ENCODE results near the gene APOM.

APOM gene

DNA sequence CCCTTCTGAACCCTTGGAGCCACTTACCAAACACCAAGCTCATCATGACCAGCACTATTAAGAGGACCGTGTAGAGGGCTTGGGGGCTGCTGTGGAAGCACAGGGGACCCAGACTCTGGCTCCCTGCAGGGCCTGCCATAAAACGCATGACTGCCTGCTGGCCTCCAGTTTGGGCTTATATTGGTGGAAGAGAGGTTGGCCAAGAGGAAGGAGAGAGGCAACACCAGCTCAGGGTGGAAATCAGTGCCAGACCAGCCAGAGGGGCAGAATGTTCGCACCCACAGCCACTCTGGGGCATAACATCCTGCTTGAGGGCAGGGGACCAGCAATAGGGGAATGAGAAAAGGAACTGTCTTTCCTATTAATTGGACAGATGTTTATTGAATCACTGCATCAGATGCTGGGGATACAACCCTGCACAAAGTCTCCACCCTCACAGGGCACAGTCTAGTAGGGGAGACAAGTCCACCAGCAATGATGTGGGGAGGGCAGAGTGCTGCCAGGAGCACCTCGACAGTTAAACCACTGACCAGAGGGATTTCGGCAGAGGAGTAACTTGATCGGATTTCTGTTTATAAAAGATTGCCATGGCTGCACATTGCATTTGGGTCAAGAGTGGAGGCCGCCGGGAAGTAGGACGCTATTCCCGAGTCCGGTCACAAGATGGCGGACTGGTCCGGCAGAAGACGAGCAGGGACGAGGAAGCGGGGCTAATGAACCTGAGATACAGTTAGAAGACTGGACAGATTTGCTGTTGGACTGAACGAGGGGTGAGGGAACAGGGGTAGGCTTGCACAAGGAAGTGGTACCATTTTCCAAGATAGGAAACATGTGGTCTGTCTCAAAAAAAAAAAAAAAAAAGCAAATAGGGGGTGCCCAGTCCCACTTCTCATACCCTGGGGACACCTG is 24.8 kb downstream of the APOM start, which contains the start of gene LY6G5C:
Gene LY6G5C, minus strand, starts transcription at position 842 of the 909 bp plus-strand sequence. Its CDS starts 694 bp downstream, at position 148.
- peak; percentile 88 for DNase-seq (ENCODE audit: low read depth)

DNA sequence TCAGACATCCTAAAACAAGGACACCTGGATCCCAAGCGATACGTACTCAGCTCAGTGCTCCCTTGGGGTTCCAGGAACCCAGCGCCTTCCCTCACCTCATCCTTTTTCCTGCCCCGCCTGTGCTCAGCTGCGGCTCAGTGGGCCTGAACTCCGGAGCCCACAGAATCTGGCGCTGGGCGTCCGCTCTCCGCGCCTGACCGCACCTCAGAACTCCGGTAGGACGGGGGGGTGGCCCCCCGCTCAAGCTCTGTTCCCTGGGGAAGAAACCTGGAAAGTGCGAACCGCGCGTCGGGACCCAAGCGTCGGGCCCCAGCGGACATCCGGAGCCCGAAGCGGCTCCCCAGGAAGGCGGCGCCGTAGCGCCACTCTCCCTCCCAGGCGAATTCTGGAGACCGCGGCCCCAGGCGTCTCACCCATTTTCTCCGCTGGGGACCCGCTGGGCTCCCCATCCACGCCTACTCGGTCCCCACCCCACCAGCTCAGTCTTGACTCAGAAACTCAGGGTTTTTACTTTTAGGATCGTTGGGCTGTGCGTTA is 25.5 kb downstream of the APOM start:
- peak; percentile 60 for DNase-seq (ENCODE audit: low read depth)

DNA sequence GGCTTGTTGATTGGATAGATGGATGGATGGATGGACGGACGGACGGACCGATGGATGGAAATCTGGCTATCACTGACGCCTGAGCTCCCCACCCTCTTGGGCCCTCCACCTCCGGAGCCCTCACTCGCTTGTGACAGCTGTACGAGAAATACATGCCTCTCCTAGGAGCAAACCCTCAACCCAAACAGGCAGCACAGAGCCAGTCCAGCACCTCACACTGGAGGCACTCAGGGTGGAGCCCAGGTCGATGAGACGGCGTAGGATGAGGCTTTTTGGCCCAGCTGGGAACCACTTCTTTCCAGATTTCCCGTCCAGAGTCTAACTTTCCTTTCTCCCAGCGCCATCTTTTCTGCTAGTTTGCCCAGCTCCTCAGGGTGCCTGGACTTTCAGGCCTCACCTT is 27.9 kb downstream of the APOM start:
- no peak for DNase-seq (ENCODE audit: low read depth)

DNA sequence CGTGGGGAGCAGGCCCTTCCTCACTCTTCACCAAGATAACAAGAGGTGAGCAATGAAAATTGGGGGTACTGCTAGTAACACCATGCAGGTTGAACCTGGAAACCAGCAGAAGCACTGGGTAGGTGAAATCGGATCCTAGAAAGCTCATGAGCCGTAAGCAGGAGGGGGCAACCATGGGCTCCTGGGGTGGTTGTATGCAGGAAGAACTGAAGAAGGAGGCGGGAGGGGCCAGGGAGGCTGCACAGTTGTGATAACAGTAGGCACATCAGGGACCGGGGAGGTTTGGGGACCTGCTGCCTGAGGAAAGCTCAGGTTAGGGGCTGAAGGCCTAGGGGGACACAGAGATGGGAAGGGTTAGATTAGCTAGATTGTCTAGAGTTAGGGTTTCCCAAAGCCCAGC is 30.8 kb downstream of the APOM start:
- DNase-seq (ENCODE audit: low read depth) = no peak

DNA sequence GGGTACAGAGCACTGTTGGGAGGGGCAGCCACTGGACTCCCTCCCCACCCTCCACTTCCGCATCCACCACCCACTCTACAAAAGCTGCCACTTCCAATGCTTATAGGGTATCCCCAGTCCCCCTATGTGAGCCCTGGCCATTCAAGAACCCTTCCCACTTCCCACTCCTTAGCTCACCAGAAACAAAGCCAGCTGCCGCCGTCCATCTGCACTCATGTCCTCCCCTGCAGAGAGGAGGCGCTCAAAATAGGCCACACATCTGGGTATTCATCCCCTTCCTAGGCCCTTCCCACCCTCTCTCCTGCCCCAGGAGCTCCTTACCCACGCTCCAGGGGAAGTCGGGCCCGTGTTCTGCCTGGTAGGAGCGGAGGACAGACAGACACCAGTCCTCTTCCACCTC is 31.6 kb downstream of the APOM start:
- DNase-seq (ENCODE audit: low read depth) = no peak

DNA sequence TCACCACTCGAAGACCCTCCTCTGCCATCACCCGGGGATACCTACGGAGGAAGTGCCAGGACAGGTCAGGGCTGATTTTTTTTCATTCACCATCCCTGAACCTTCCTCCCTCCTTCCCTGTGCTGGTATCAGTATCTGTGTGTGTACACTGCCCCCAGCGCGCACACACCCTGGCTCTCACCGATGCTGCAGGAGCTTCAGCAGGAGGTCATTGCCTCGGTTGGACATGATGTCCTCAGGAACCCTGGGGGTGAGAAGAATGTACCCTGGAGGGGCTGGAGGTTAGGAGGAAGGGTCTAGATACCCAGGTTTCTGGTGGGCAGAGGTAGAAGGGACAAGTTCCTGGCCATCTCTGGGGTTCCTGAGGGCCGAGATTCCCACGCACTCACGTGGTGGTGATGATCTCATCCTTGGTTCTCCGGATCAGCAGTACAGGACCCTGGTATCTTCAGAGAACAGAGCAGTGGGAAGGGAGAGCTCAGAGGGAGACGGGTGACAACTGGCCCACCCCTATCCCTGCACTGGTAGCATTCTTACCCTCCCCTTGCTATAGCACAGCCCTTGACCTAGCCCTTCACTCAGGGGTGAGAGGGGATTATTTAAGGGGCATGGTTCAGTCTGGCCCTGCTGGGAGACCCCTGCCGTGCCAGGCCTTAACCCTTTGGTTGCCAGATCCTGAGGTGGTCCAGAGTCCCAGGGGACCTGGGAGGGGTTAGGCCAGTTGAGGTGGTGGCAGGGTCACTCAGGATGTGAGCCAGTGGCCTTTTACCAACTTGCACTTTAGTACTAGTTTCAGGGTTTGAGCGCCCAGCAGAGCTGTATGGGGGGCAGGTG is 32.4 kb downstream of the APOM start:
- no peak for DNase-seq (ENCODE audit: low read depth)

DNA sequence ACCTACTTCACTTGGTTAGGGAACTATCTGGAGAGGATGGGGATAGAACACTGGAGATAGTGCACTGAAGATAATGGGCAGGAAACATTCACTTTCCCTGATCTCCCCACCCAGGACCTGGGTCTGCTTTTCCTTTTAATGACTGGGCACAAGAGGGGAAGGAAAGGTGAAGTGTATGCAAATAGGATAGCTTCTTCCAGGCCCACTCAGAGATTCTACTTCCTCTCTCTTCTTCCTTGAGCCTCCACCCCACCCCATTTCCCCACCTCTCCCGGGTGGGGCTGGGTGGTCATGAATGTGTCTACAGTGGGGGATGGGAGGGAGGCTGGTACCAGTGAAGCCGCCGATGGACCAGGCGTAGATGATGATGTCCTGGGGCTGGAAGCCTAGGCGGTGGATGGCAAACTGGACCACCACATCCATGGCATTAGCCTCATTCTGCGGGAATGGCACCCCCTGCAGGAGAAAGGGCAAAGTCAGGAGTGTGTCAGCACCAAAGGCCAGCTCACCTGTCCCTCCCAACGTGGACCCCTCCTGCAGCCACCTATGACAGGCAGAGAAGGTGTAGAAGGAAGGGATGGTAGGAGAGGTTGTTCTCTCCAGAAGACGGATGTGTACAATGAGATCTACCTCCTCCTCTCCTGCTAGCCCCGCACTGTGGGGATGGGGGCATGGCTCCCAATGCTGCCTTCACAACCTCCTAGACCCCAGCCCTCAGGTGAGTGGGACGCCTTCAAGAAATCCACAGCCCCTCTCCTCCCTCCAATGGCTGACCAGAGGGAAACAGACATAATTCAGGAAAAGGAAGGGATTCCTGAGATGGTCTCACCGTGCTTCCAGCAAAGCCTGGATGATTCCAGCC is 33.8 kb downstream of the APOM start:
- no peak for DNase-seq (ENCODE audit: low read depth)

DNA sequence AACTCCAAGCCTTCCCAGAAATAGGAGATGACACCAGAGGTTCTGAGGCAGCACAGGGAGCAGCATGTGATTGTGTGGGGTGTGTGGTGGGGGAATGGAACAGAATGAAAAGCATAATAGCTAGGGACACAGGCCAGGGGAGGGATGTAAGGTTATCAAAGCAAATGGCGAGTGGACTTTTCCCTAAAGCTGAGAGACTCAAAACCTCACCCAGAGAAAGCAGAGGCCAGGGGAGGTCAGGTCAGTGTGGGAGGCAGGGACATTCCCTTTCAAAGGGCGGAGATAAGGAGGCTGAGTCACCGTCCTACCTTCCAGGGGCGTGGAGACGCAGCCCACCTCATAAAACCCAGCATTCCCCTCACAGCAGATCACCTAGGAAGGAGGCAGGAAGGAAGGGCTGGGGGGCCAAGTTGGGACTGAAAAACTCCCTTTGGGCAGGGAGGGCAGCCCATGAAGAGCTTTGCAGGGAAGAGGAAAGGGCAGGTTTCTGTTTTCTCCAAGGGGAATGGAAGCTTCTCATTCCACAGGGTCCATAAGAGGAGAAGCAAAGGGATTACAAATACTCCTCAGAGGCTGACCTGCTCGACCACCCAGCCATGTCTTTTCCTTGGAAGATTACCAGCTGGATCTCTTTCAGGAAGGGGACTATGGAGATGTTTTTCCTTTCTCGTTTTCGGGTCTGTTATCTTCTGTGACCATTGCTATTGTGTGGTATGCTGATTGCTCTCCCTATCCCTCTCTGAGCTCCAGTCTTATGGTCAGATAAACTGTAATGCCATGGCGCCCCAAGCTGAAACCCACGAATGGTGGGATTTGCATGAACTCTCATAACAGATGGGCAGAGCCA is 34.8 kb downstream of the APOM start:
- DNase-seq (ENCODE audit: low read depth) = no peak

DNA sequence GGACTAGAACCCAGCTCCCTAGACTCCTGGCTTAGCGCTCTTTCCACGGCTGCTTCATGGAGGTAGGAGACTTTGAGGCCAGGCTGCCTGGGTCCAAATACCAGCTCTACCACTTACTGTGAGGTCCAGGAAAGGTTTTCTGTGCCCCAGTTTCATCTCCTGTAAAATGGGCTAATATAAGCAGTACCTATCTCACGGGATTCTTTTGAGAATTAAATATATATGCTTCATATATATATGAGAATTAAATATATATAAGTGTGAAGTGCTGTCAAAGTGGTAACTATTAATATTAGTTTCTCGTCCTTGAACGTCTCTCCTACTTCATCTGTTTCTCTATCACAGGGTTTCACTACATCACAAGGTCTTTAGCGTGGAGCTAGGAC is 35.4 kb downstream of the APOM start:
- no peak for DNase-seq (ENCODE audit: low read depth)

DNA sequence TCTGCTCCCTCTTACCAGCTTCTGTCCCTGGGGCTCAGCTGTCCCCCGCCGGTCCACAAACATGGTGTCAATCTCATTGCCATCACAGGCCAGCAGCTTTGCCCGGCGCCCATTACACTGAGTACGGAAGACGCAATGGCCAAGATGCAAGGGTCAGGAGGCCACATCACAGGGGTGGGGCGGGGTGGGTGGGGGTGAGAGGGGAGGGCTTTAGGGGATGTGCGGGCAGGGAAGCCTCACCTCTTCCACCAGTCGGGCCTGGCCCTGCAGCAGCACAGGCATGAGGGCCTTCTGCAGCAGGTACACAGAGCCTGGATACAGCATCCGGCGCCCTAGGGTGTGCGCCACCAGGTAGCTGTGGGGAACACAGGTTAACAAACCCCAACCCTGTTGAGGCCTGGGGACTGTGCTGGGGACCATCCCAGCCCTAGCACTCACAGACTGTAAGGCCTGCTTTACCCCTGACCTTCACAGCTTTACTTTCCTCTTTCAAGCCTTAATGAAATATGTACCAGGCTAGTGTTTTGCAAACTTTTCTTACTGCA is 35.9 kb downstream of the APOM start:
- DNase-seq (ENCODE audit: low read depth) = no peak

DNA sequence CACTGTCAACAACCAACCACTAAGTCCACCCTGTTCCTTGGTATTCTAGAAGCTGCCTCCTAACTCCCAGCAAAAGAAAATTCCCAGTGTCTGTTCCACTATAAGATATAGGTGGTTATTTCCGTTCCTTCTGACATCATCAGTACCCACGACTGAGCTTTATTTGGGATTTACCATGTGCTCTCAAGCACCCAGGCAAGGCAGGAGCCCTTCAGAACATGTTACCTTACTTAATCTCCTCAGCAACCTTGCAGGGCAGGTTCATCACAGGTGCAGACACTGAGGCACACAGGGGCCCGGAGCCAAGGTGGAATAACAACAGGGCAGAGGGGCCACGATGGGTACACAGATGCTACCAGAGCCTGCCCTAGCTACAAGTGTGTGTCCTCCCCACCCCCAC is 36.7 kb downstream of the APOM start:
- no peak for DNase-seq (ENCODE audit: low read depth)

DNA sequence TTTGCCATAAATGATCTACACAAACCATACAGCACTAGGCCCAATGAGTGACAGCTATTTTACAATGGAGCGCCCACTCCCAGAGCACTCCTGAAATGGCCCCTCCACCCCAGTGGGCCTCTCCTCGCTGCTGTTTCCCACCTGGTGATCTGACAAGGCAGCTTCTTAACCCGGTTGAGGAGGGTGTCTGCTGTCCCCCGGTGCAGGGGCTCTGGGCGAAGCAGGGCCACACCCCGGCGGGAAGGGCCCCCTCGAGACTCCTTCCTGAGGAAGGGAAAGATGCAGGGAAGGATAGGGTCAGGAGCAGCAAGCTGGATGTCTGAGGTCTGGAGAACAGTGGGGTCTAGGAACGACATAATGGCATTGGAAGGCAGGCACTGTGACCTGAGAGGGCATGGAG is 37.2 kb downstream of the APOM start:
- no peak for DNase-seq (ENCODE audit: low read depth)

DNA sequence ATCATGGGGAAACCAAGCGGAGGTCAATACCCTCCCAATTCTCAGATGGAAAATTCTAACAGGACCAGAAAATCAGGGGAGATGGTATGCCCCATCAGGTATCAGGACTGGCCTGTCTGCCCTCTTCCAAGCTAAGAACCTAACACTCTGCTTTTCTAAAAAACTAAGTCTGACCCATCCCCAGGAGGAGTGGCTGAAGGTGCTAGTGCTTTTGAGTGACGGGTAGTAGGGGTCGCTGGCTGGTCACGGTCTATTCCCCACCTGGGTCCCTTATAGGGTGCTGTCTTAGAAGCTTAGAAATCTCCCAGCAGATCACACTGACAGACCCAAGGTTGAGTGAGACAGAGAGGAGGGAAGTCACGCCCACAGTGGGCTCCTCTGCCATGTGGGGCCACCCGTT is 37.8 kb downstream of the APOM start:
- no peak for DNase-seq (ENCODE audit: low read depth)

DNA sequence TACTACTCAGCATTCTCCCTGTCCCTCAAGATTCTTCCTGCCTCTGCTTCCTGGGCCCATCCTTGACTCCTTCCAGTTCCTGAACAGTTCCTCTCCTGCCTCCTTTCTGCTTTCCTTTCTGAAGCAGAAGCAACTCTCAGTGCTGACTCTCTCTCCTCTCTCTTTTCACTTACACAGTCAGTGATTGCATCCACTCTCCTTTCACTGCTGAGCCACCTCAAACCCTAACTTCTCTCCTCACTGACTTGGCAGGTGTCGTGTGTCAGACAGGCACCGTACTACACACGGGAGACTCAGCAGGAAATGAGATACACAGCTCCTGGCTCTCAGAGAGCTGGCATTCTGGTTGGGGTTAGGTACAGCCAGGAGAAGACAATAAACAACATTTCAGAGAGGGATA is 41.9 kb downstream of the APOM start:
- no peak for DNase-seq (ENCODE audit: low read depth)

DNA sequence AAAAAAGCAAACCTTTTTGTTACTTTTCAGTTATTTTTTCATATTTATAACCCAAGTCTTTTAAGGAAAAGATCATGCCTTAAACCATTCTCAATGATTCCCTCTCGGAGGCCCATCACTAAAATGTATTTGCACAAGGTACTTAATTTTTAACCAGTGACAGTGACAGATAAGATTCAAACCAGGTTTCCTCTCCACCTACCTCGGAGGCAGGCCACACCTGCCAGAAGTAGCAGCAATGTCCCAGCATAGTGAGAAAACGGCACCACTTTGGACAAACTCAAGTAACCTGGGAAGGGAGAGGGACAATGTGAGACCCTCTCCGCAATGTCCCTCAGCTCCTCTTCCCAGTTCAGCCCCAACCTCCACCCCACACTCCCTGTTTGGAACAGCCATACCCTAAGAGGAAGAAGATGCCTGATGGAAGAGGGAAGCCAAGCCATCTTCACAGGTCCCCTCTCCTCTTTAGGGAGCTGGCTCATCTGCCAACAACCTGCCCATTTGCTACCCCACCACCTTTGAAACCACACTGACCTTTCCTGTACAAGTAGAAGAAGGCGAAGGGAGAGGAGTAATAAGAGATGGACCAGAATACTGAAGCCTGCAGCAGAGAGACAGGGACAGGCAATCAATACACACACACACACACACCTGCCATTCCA is 45.2 kb downstream of the APOM start:
- DNase-seq (ENCODE audit: low read depth) = no peak

DNA sequence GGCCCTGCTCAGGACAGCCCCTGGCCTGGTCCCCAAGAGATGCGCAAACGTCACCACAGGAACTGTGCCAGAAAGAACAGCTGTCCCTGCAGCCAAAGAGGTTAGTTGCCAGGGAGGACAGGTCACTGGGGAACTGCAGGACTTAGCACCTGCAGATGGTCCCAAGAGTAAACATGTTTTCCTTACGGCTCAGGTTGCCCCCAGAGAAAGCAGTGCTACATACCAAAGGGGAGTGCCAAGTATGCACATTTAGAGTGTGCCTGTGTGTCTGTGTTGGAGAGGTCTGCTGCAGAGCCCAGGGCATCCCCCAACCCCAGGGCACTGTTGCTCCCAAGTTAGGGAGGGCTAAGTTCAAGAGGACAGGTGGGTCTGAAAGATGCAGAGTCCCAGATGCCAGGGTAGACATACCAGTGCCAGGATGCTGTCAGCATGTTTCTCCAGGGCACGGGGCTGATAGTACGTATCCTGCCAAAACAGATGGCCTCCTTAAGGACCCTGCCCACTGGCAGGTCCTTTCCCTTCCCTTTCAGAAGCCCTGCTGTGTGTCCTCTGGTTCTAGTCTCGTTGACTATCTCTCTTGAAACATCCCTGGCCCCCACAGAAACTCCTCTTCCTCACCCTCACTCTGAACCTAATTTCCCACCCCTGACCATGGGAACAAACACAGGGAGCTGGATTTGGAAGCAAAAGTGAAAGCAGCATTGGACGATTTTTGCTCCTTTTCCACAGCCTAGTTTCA is 46.1 kb downstream of the APOM start:
- DNase-seq (ENCODE audit: low read depth) = peak; percentile 39

DNA sequence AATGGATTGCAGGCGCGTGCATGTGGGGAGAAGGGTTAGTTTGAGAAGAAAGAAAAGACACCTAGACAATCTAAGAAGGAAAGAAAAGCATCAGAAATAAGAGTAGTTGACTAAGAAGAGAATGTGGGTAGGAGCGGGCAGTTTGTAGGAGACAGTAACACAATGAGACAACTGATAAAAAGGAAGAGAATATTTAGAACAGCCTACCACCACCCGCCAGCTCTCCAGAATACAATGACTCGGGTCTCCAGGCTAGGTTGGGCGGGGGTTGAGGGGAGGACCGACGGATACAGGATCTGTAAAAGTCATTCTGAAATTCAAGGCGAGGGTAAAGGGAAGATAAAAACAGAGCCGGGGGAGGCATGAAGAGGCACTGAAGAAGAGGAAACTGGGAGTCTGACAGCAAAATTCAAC is 46.7 kb downstream of the APOM start:
- no peak for DNase-seq (ENCODE audit: low read depth)

DNA sequence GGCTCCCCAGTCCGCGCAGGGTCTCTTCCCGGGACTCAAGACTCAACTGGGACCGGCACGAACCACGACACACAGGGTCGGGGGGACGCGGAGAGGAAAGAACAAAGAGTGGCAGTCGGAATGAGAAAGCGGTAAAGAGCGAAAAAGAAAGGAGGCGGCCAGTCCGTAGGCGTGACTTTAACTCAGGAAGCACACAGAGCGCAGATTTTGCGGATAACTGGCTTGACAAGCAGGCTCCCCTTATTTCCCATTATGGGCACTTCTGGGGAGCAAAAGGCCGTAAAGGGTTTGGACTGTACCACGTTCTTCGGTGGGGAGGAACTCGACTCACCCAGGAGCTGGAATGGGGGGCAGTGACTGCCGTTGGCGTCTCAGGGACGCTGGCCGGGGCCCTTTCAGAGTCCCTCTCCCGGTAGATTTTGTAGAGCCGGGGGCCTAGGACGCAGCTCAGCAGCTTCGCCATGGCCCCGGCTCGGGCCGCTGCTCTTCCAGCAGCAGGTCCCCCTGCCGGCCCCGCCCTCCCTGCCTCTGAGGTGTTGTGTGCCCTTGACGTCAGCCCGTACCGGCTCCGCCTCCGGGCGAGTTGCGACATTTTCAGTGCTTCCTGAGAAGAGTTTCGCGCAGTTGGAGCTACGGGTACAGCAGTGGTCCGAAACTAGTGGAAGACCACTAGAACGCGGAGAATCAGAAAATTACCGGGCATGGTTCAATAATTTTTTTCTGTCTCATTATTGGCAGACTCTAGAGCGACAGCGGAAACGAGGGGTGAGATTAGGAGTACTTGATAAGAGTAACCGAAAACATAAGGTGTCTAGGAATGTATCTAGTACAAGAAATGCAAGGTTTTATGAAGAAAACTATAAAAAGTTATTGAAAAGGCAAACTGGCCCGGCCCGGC is 47.4 kb downstream of the APOM start, which contains the start of gene ABHD16A:
Gene ABHD16A, minus strand, starts transcription at position 506 of the 898 bp plus-strand sequence. Its CDS starts 43 bp downstream, at position 463.
- DNase-seq (ENCODE audit: low read depth) = peak; percentile 99

Measured in ELR (cell line).